Right atrium auricular region (tissue), 2 donors: ENCODE data around the gene KCNB1. TPM values are rescaled to one million over a fixed set of nuclear protein-coding genes. Genes with fewer than 3 reads are reported as not detected.

Experiments used
- DNase-seq: peaks from one replicate; pipeline ENCODE4 v3.0.0-alpha.2; 2019; ENCODE audit warnings: low spot score
- H3K27ac ChIP-seq, 2 donors: fragments of 200-600 bp; sonication (generic); 1 replicate in 1 of 2; 2 replicates in 1 of 2; pipeline ENCODE4 v1.5.1; 2016 to 2019
- H3K27me3 ChIP-seq, 2 donors: fragments of 200-600 bp; sonication (generic); one replicate each; pipeline versions ENCODE4 v1.5.1 to v1.6.0; 2017 to 2019
- H3K36me3 ChIP-seq: fragments of 200-600 bp; sonication (generic); one replicate; pipeline ENCODE4 v1.5.1; 2016
- H3K4me1 ChIP-seq, 2 donors: fragments of 200-600 bp; sonication (generic); one replicate each; pipeline versions ENCODE4 v1.5.1 to v1.6.0; 2017 to 2019
- H3K4me3 ChIP-seq, 2 donors: fragments of 200-600 bp; sonication (generic); 1 replicate in 1 of 2; 2 replicates in 1 of 2; pipeline ENCODE4 v1.5.1; 2017 to 2019; ENCODE audit warnings: mild to moderate bottlenecking in 1 of 2, moderate library complexity in 1 of 2
- H3K9me3 ChIP-seq, 2 donors: fragments of 200-600 bp; sonication (generic); one replicate each; pipeline ENCODE4 v1.5.1; 2019
- CTCF ChIP-seq, 2 donors: fragments of 200-600 bp; sonication (generic); IDR thresholded peaks; one replicate each; pipeline ENCODE4 v1.5.1; 2019; ENCODE audit warnings: antibody characterized with exemption in 2 of 2
- total RNA-seq, 2 donors: library from RNA; depleted of rRNA; stranded (reverse); fragments of >200 nt; gene quantifications; one replicate each; pipeline ENCODE4 v1.1.0, GENCODE V29; 2016

The KCNB1 gene
- total RNA-seq, 2 donors from 2014 or later, result 1.4 to 2.7 TPM

- Histone ChIP-seq H3K4me3 (no peak overlapping the region), H3K9me3 (no peaks in the 10 kb centered on the region), H3K4me1 (no peaks in the 10 kb centered on the region), H3K36me3 (no peaks in the 10 kb centered on the region), H3K27me3 (no peaks in the 10 kb centered on the region), H3K27ac (no peak overlapping the region)
- no peak for DNase-seq
- TF ChIP-seq CTCF (IDR thresholded peaks at IDR 0.05), result no peak
These were observed 14.9 kb upstream of the KCNB1 start for GRCh38 chr20:49497398-49497669.

GRCh38 chr20:49496553-49497397 lies 14.3 kb upstream of the KCNB1 start:
- H3K4me3 ChIP-seq, result no peak overlapping the region
- no peaks in the 10 kb centered on the region for H3K27me3 ChIP-seq
- H3K9me3 ChIP-seq, result no peaks in the 10 kb centered on the region
- H3K27ac ChIP-seq, result no peak overlapping the region
- H3K36me3 ChIP-seq, result no peaks in the 10 kb centered on the region
- no peak for TF ChIP-seq CTCF (IDR thresholded peaks at IDR 0.05)
- no peak for DNase-seq
- no peaks in the 10 kb centered on the region for H3K4me1 ChIP-seq

DNA sequence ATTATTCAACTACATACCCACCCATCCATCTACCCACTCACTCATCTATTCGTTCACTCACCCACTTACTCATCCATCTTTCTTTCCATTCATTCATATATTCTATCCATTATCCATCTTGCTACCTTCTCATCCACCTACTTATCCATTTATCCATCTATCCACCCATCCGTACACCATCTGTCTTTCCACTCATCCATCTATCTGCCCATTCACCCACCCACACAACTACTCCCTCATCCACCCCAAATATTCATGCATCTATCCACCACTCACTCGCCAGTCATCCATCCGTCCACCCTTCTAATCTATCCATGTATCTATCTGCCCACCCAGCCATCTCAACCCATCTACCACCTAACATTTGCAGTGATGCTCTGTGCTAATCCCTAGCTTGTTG lies 13.6 kb upstream of the KCNB1 start:
- DNase-seq, result no peak
- Histone ChIP-seq H3K27ac (no peak overlapping the region), H3K4me1 (no peaks in the 10 kb centered on the region), H3K4me3 (no peak overlapping the region), H3K36me3 (no peaks in the 10 kb centered on the region), H3K9me3 (no peaks in the 10 kb centered on the region), H3K27me3 (no peaks in the 10 kb centered on the region)
- no peak for TF ChIP-seq CTCF (IDR thresholded peaks at IDR 0.05)

GRCh38 chr20:49490689-49491088 lies 8.2 kb upstream of the KCNB1 start:
- no peak for TF ChIP-seq CTCF (IDR thresholded peaks at IDR 0.05)
- H3K4me3 ChIP-seq, result no peak overlapping the region
- no peaks in the 10 kb centered on the region for H3K27me3 ChIP-seq
- H3K9me3 ChIP-seq, result no peaks in the 10 kb centered on the region
- H3K36me3 ChIP-seq, result no peaks in the 10 kb centered on the region
- H3K27ac ChIP-seq, result no peak overlapping the region
- no peaks in the 10 kb centered on the region for H3K4me1 ChIP-seq
- DNase-seq, result no peak

DNA sequence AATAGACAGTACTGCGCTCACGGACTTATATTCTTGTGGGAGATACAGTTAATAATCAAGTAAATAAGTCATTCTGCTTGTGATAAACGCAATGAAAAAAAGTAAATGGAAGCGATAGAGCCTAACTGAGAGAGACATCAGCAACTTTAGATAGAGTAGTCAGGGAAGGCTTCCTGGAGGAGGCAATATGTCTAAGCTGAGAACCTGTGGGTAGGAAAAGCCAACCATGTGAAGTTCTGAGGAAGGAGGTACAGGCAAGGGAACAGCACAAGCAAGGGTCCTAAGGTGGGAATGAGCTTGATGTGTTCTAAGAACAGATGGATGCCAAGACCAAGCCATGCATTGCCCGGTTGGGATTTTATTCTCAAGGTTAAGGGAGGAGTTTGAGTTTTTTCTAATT lies 7.2 kb upstream of the KCNB1 start:
- H3K9me3 ChIP-seq, result no peaks in the 10 kb centered on the region
- no peaks in the 10 kb centered on the region for H3K36me3 ChIP-seq
- H3K4me1 ChIP-seq, result peaks cover 0 to 2% of the 10 kb centered on the region in 2 donors
- no peak for TF ChIP-seq CTCF (IDR thresholded peaks at IDR 0.05)
- no peak overlapping the region for H3K27ac ChIP-seq
- H3K4me3 ChIP-seq, result no peak overlapping the region
- H3K27me3 ChIP-seq, result no peaks in the 10 kb centered on the region
- DNase-seq, result no peak

DNA sequence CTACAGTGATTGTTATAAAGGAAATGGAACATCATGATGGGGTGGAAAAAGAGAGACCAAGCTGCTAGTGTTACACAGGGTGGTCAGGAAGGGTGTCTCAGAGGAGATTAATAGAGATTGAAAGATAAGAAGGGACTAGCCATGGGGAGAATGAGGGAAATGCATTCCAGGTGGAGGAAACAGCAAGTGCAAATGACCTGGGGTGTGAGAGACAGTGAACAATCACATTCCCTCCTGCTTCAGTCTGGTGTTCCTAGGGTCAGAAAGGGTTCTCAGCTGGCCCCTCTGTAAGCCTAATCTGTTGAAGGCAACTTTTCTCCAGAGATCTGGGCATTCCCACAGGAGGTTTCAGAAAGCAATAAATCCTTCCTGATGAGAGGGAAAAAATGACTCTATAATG lies 3.6 kb upstream of the KCNB1 start:
- Histone ChIP-seq H3K27me3 (no peaks in the 10 kb centered on the region), H3K4me3 (no peak overlapping the region), H3K27ac (no peak overlapping the region), H3K36me3 (no peaks in the 10 kb centered on the region), H3K4me1 (peaks cover 0 to 24% of the 10 kb centered on the region in 2 donors), H3K9me3 (no peaks in the 10 kb centered on the region)
- DNase-seq, result no peak
- no peak for TF ChIP-seq CTCF (IDR thresholded peaks at IDR 0.05)
